ENCODE measurements around the gene RBM3. TPM values are rescaled to one million over a fixed set of nuclear protein-coding genes. Genes with fewer than 3 reads are reported as not detected.
A peak's percentile ranks its signal among the peaks of the same experiment; 100 is the strongest.

The RBM3 gene
- total RNA-seq, 1 donor, result 377 TPM

GRCh38 chrX:48595929-48596328 lies 21.6 kb downstream of the RBM3 start:
- Histone ChIP-seq H3K9me3 (ENCODE audit: low read depth, low read length) (no peaks in the 10 kb centered on the region), H3K27me3 (ENCODE audit: insufficient read depth, low read length) (no peaks in the 10 kb centered on the region), H3K4me1 (ENCODE audit: insufficient read depth, low read length) (peaks cover 4% of the 10 kb centered on the region), H3K4me3 (ENCODE audit: low read length) (no peak overlapping the region)

GRCh38 chrX:48597353-48598264 lies 23.3 kb downstream of the RBM3 start, which contains the start of gene WDR13:
Gene WDR13 (plus strand): TSS chrX:48597492. CDS start chrX:48597997, 505 bp downstream.
- Histone ChIP-seq H3K27me3 (ENCODE audit: insufficient read depth, low read length) (no peaks in the 10 kb centered on the region), H3K4me3 (ENCODE audit: low read length) (peak within 1 kb of the TSS; percentile 71), H3K4me1 (ENCODE audit: insufficient read depth, low read length) (peaks cover 4% of the 10 kb centered on the region), H3K9me3 (ENCODE audit: low read depth, low read length) (no peaks in the 10 kb centered on the region)

GRCh38 chrX:48598614-48599013 lies 24.3 kb downstream of the RBM3 start:
- H3K4me3 ChIP-seq (ENCODE audit: low read length), result no peak overlapping the region
- H3K27me3 ChIP-seq (ENCODE audit: insufficient read depth, low read length), result no peaks in the 10 kb centered on the region
- peaks cover 4% of the 10 kb centered on the region for H3K4me1 ChIP-seq (ENCODE audit: insufficient read depth, low read length)
- H3K9me3 ChIP-seq (ENCODE audit: low read depth, low read length), result no peaks in the 10 kb centered on the region

GRCh38 chrX:48599341-48599740 lies 25.1 kb downstream of the RBM3 start:
- Histone ChIP-seq H3K9me3 (ENCODE audit: low read depth, low read length) (no peaks in the 10 kb centered on the region), H3K27me3 (ENCODE audit: insufficient read depth, low read length) (no peaks in the 10 kb centered on the region), H3K4me1 (ENCODE audit: insufficient read depth, low read length) (peaks cover 4% of the 10 kb centered on the region), H3K4me3 (ENCODE audit: low read length) (no peak overlapping the region)

- Histone ChIP-seq H3K4me1 (ENCODE audit: insufficient read depth, low read length) (peaks cover 4% of the 10 kb centered on the region), H3K9me3 (ENCODE audit: low read depth, low read length) (no peaks in the 10 kb centered on the region), H3K27me3 (ENCODE audit: insufficient read depth, low read length) (no peaks in the 10 kb centered on the region), H3K4me3 (ENCODE audit: low read length) (no peak overlapping the region)
Measured at GRCh38 chrX:48600226-48600625, 25.9 kb downstream of the RBM3 start.

GRCh38 chrX:48601741-48602394 lies 27.6 kb downstream of the RBM3 start:
- Histone ChIP-seq H3K4me3 (ENCODE audit: low read length) (no peak overlapping the region), H3K4me1 (ENCODE audit: insufficient read depth, low read length) (peaks cover 4% of the 10 kb centered on the region), H3K27me3 (ENCODE audit: insufficient read depth, low read length) (no peaks in the 10 kb centered on the region), H3K9me3 (ENCODE audit: low read depth, low read length) (no peaks in the 10 kb centered on the region)

GRCh38 chrX:48604701-48605100 lies 30.4 kb downstream of the RBM3 start:
- H3K9me3 ChIP-seq (ENCODE audit: low read depth, low read length), result no peaks in the 10 kb centered on the region
- no peak overlapping the region for H3K4me3 ChIP-seq (ENCODE audit: low read length)
- no peaks in the 10 kb centered on the region for H3K27me3 ChIP-seq (ENCODE audit: insufficient read depth, low read length)
- H3K4me1 ChIP-seq (ENCODE audit: insufficient read depth, low read length), result no peaks in the 10 kb centered on the region

GRCh38 chrX:48606091-48606490 lies 31.8 kb downstream of the RBM3 start:
- Histone ChIP-seq H3K27me3 (ENCODE audit: insufficient read depth, low read length) (no peaks in the 10 kb centered on the region), H3K4me1 (ENCODE audit: insufficient read depth, low read length) (no peaks in the 10 kb centered on the region), H3K9me3 (ENCODE audit: low read depth, low read length) (no peaks in the 10 kb centered on the region), H3K4me3 (ENCODE audit: low read length) (no peak overlapping the region)

- peaks cover 4% of the 10 kb centered on the region for H3K4me1 ChIP-seq (ENCODE audit: insufficient read depth, low read length)
- no peaks in the 10 kb centered on the region for H3K27me3 ChIP-seq (ENCODE audit: insufficient read depth, low read length)
- H3K9me3 ChIP-seq (ENCODE audit: low read depth, low read length), result no peaks in the 10 kb centered on the region
- H3K4me3 ChIP-seq (ENCODE audit: low read length), result no peak overlapping the region
Measured at GRCh38 chrX:48611703-48612102, 37.4 kb downstream of the RBM3 start.

GRCh38 chrX:48613502-48614160 lies 39.3 kb downstream of the RBM3 start:
- no peaks in the 10 kb centered on the region for H3K27me3 ChIP-seq (ENCODE audit: insufficient read depth, low read length)
- H3K4me1 ChIP-seq (ENCODE audit: insufficient read depth, low read length), result peaks cover 6% of the 10 kb centered on the region
- no peak overlapping the region for H3K4me3 ChIP-seq (ENCODE audit: low read length)
- no peaks in the 10 kb centered on the region for H3K9me3 ChIP-seq (ENCODE audit: low read depth, low read length)

- H3K4me3 ChIP-seq (ENCODE audit: low read length), result no peak overlapping the region
- H3K27me3 ChIP-seq (ENCODE audit: insufficient read depth, low read length), result no peaks in the 10 kb centered on the region
Measured at GRCh38 chrX:48616576-48616975, 42.3 kb downstream of the RBM3 start.

GRCh38 chrX:48617542-48618340 lies 43.5 kb downstream of the RBM3 start:
- Histone ChIP-seq H3K9me3 (ENCODE audit: low read depth, low read length) (no peaks in the 10 kb centered on the region), H3K4me1 (ENCODE audit: insufficient read depth, low read length) (peaks cover 6% of the 10 kb centered on the region), H3K27me3 (ENCODE audit: insufficient read depth, low read length) (no peaks in the 10 kb centered on the region), H3K4me3 (ENCODE audit: low read length) (no peak overlapping the region)

More at GRCh38 chrX:48616576-48616975, 42.3 kb downstream of the RBM3 start:
- peaks cover 6% of the 10 kb centered on the region for H3K4me1 ChIP-seq (ENCODE audit: insufficient read depth, low read length)
- no peaks in the 10 kb centered on the region for H3K9me3 ChIP-seq (ENCODE audit: low read depth, low read length)

GRCh38 chrX:48626401-48627298 lies 52.4 kb downstream of the RBM3 start:
- Histone ChIP-seq H3K27me3 (ENCODE audit: insufficient read depth, low read length) (no peaks in the 10 kb centered on the region), H3K4me1 (ENCODE audit: insufficient read depth, low read length) (peaks cover 10% of the 10 kb centered on the region), H3K9me3 (ENCODE audit: low read depth, low read length) (no peaks in the 10 kb centered on the region)

More at GRCh38 chrX:48626401-48627298, 52.4 kb downstream of the RBM3 start:
- no peak overlapping the region for H3K4me3 ChIP-seq (ENCODE audit: low read length)

Measured in mononuclear cell (primary cell).